ENCODE results near the gene CDC14A. TPM values are rescaled to one million over a fixed set of nuclear protein-coding genes. Genes with fewer than 3 reads are reported as not detected.

The CDC14A gene
- total RNA-seq, 1 experiment from 2014 or later = 2.6 TPM

GRCh38 chr1:100359139-100359538 lies 6.8 kb downstream of the CDC14A start:
- ChIA-PET CTCF (no interaction called here), POLR2A (no interaction called here)
- DNase-seq (ENCODE audit: unreplicated experiment) = no peak
- no TSS peak for BruUV-seq (replicated peaks)
- intact Hi-C loops (cut with micrococcal nuclease) = loop anchor here (10.0 kb wide), 1 partner anchor 324 kb away; a partner anchor contains a TSS
- Mint-ChIP-seq H3K9me3 (ENCODE audit: unreplicated experiment) (no peaks in the 10 kb centered on the region), H3K27ac (ENCODE audit: low read depth, unreplicated experiment) (no peak overlapping the region), H3K27me3 (ENCODE audit: insufficient read depth, unreplicated experiment) (no peaks in the 10 kb centered on the region), H3K4me1 (ENCODE audit: insufficient read depth, unreplicated experiment) (peaks cover 12% of the 10 kb centered on the region), H3K4me3 (ENCODE audit: unreplicated experiment) (no peak overlapping the region), H3K36me3 (ENCODE audit: insufficient read depth, unreplicated experiment) (no peaks in the 10 kb centered on the region)
- TF ChIP-seq CTCF (IDR thresholded peaks at IDR 0.05; ENCODE audit: unreplicated experiment) = no peak

GRCh38 chr1:100360790-100361510 lies 8.6 kb downstream of the CDC14A start:
- POLR2A ChIA-PET = interaction anchor here (0.6 kb wide), 1 partner anchor 9 kb away, joined by 3 read pairs; no protein-coding TSS in a partner anchor
- Mint-ChIP-seq H3K4me3 (ENCODE audit: unreplicated experiment) (no peak overlapping the region), H3K27ac (ENCODE audit: low read depth, unreplicated experiment) (no peak overlapping the region), H3K9me3 (ENCODE audit: unreplicated experiment) (no peaks in the 10 kb centered on the region), H3K36me3 (ENCODE audit: insufficient read depth, unreplicated experiment) (no peaks in the 10 kb centered on the region), H3K4me1 (ENCODE audit: insufficient read depth, unreplicated experiment) (no peaks in the 10 kb centered on the region), H3K27me3 (ENCODE audit: insufficient read depth, unreplicated experiment) (no peaks in the 10 kb centered on the region)
- TF ChIP-seq CTCF (IDR thresholded peaks at IDR 0.05; ENCODE audit: unreplicated experiment) = no peak
- DNase-seq (ENCODE audit: unreplicated experiment) = no peak
- no TSS peak for BruUV-seq (replicated peaks)
- intact Hi-C loops (cut with micrococcal nuclease) = no loop called here
- CTCF ChIA-PET = no interaction called here

GRCh38 chr1:100361511-100362089 lies 9.3 kb downstream of the CDC14A start:
- Mint-ChIP-seq H3K9me3 (ENCODE audit: unreplicated experiment) (no peaks in the 10 kb centered on the region), H3K4me1 (ENCODE audit: insufficient read depth, unreplicated experiment) (no peaks in the 10 kb centered on the region), H3K4me3 (ENCODE audit: unreplicated experiment) (no peak overlapping the region), H3K36me3 (ENCODE audit: insufficient read depth, unreplicated experiment) (no peaks in the 10 kb centered on the region), H3K27me3 (ENCODE audit: insufficient read depth, unreplicated experiment) (no peaks in the 10 kb centered on the region), H3K27ac (ENCODE audit: low read depth, unreplicated experiment) (no peak overlapping the region)
- intact Hi-C loops (cut with micrococcal nuclease) = no loop called here
- no TSS peak for BruUV-seq (replicated peaks)
- no peak for TF ChIP-seq CTCF (IDR thresholded peaks at IDR 0.05; ENCODE audit: unreplicated experiment)
- ChIA-PET CTCF (no interaction called here), POLR2A (interaction anchor here (0.7 kb wide), 1 partner anchor 8 kb away, joined by 3 read pairs; no protein-coding TSS in a partner anchor)
- no peak for DNase-seq (ENCODE audit: unreplicated experiment)

- no peak for TF ChIP-seq CTCF (IDR thresholded peaks at IDR 0.05; ENCODE audit: unreplicated experiment)
- Mint-ChIP-seq H3K9me3 (ENCODE audit: unreplicated experiment) (no peaks in the 10 kb centered on the region), H3K36me3 (ENCODE audit: insufficient read depth, unreplicated experiment) (no peaks in the 10 kb centered on the region), H3K4me1 (ENCODE audit: insufficient read depth, unreplicated experiment) (no peaks in the 10 kb centered on the region), H3K27ac (ENCODE audit: low read depth, unreplicated experiment) (no peak overlapping the region), H3K27me3 (ENCODE audit: insufficient read depth, unreplicated experiment) (no peaks in the 10 kb centered on the region), H3K4me3 (ENCODE audit: unreplicated experiment) (no peak overlapping the region)
- DNase-seq (ENCODE audit: unreplicated experiment) = no peak
- ChIA-PET CTCF (interaction anchor here (0.5 to 1.1 kb wide), 2 partner anchors 93 to 96 kb away, joined by 3 to 4 read pairs; no protein-coding TSS in a partner anchor), POLR2A (interaction anchor here (1.3 kb wide), 1 partner anchor 97 kb away, joined by 3 read pairs; the partner anchor contains the start of gene RTCA)
- intact Hi-C loops (cut with micrococcal nuclease) = no loop called here
- no TSS peak for BruUV-seq (replicated peaks)
These were observed 10.6 kb downstream of the CDC14A start for GRCh38 chr1:100362821-100363466.
